Caco-2 (cell line): Measurements from ENCODE around the gene MICU2. TPM values are rescaled to one million over a fixed set of nuclear protein-coding genes. Genes with fewer than 3 reads are reported as not detected.

Source experiments
- BruUV-seq: library from RNA; stranded (reverse); fragments of 400-500 nt; replicated peaks from 2 replicates; lab custom pipeline; 2021; lab: Mats Ljungman, UMichigan
- CTCF ChIA-PET: fragments of 300-600 bp; sonication (Branson Sonifier 250); formaldehyde crosslinking; loops from one replicate; lab custom pipeline; 2022; ENCODE audit warnings: antibody characterized with exemption; lab: Charles Lee
- POLR2A ChIA-PET: fragments of 300-600 bp; sonication (Branson Sonifier 250); formaldehyde crosslinking; loops from one replicate; lab custom pipeline; 2022; ENCODE audit warnings: antibody characterized with exemption; lab: Charles Lee
- DNase-seq, 2 experiments: peaks; one replicate each; pipeline versions ENCODE4 v3.0.0 to v3.0.0-alpha.2; 2020 to 2022
- H3K27me3 ChIP-seq: replicated peaks from 2 replicates; pipeline ENCODE4 v1.6.0; 2011; ENCODE audit warnings: low read length; ENCODE audit not compliant: control insufficient read depth, insufficient read depth
- H3K36me3 ChIP-seq: 2 replicates; pipeline ENCODE4 v1.5.1; 2011; ENCODE audit warnings: low read length; ENCODE audit not compliant: control insufficient read depth, insufficient read depth
- H3K4me1 ChIP-seq: fragments of 250-450 bp; sonication (Bioruptor Pico); 2 replicates; pipeline ENCODE4 v1.5.1; 2020; ENCODE audit warnings: mild to moderate bottlenecking
- H3K4me3 ChIP-seq: 2 replicates; pipeline ENCODE4 v1.5.1; 2011; ENCODE audit warnings: low read depth, mild to moderate bottlenecking, control low read depth, low read length
- H3K9me3 ChIP-seq: fragments of 250-450 bp; sonication (Bioruptor Pico); 2 replicates; pipeline ENCODE4 v1.5.1; 2020; ENCODE audit warnings: mild to moderate bottlenecking, moderate library complexity
- H3K27ac Mint-ChIP-seq: one replicate; pipeline ENCODE4 v1.8.0; 2022; ENCODE audit warnings: mixed read lengths; ENCODE audit not compliant: unreplicated experiment
- H3K27me3 Mint-ChIP-seq: one replicate; pipeline ENCODE4 v1.8.0; 2022; ENCODE audit warnings: mixed read lengths; ENCODE audit not compliant: insufficient read depth, unreplicated experiment
- H3K36me3 Mint-ChIP-seq: one replicate; pipeline ENCODE4 v1.8.0; 2022; ENCODE audit warnings: mild to moderate bottlenecking, mixed read lengths; ENCODE audit not compliant: insufficient read depth, unreplicated experiment
- H3K4me1 Mint-ChIP-seq: one replicate; pipeline ENCODE4 v1.8.0; 2022; ENCODE audit warnings: low read depth, mixed read lengths; ENCODE audit not compliant: unreplicated experiment
- H3K4me3 Mint-ChIP-seq: one replicate; pipeline ENCODE4 v1.8.0; 2022; ENCODE audit warnings: mild to moderate bottlenecking, moderate library complexity, mixed read lengths; ENCODE audit not compliant: unreplicated experiment
- H3K9me3 Mint-ChIP-seq: one replicate; pipeline ENCODE4 v1.8.0; 2022; ENCODE audit warnings: mixed read lengths; ENCODE audit not compliant: unreplicated experiment
- CTCF ChIP-seq, 2 experiments: fragments of 200-600 bp in 1 of 2; IDR thresholded peaks; 1 replicate in 1 of 2; 2 replicates in 1 of 2; pipeline versions ENCODE4 v1.5.1 to v1.8.0; 2011 to 2022; ENCODE audit warnings: antibody characterized with exemption in 1 of 2, control low read depth in 1 of 2, inconsistent platforms in 1 of 2, low read depth in 1 of 2, low read length in 1 of 2, mild to moderate bottlenecking in 1 of 2, moderate library complexity in 1 of 2; ENCODE audit not compliant: insufficient read depth in 1 of 2, severe bottlenecking in 1 of 2, unreplicated experiment in 1 of 2
- intact Hi-C: fragments of 100-400 bp; cut with micrococcal nuclease; formaldehyde crosslinking; loops from one replicate; pipeline ENCODE4 v1.10.0; 2022; ENCODE audit not compliant: unreplicated experiment
- total RNA-seq: library from RNA; stranded (reverse); gene quantifications from 2 replicates; pipeline ENCODE4 v1.2.3, GENCODE V29; 2022

MICU2 gene
- total RNA-seq, 1 experiment from 2014 or later: 43.1 TPM

GRCh38 chr13:21636656-21637055 is 32.7 kb upstream of the MICU2 start:
- BruUV-seq: no TSS peak
- no peaks in the 10 kb centered on the region for H3K27me3 ChIP-seq
- H3K36me3 ChIP-seq: no peaks in the 10 kb centered on the region
- Mint-ChIP-seq H3K27me3 (no peaks in the 10 kb centered on the region), H3K36me3 (no peaks in the 10 kb centered on the region), H3K4me1 (peaks cover 9% of the 10 kb centered on the region), H3K27ac (no peak overlapping the region), H3K9me3 (peaks cover 3% of the 10 kb centered on the region), H3K4me3 (no peak overlapping the region)
- no peak for TF ChIP-seq CTCF (IDR thresholded peaks at IDR 0.05; ENCODE audit: insufficient read depth in 1 of 2, low read depth in 1 of 2, low read length in 1 of 2, severe bottlenecking in 1 of 2, unreplicated experiment in 1 of 2)
- intact Hi-C loops: loop anchor here (10.0 kb wide), 1 partner anchor 208 kb away; no protein-coding TSS in a partner anchor
- H3K4me3 ChIP-seq: no peak overlapping the region
- no peaks in the 10 kb centered on the region for H3K9me3 ChIP-seq
- DNase-seq: no peak
- H3K4me1 ChIP-seq: peaks cover 10% of the 10 kb centered on the region
- POLR2A ChIA-PET: no interaction called here
- CTCF ChIA-PET: interaction anchor here (0.8 kb wide), 1 partner anchor 204 kb away, joined by 3 read pairs; no protein-coding TSS in a partner anchor

- Mint-ChIP-seq H3K27me3 (no peaks in the 10 kb centered on the region), H3K36me3 (no peaks in the 10 kb centered on the region), H3K9me3 (peaks cover 17% of the 10 kb centered on the region), H3K4me1 (peaks cover 9% of the 10 kb centered on the region), H3K4me3 (no peak overlapping the region), H3K27ac (no peak overlapping the region)
- DNase-seq: no peak
- ChIA-PET CTCF (no interaction called here), POLR2A (no interaction called here)
- BruUV-seq: no TSS peak
- intact Hi-C loops: loop anchor here (10.0 kb wide), 1 partner anchor 213 kb away; no protein-coding TSS in a partner anchor
- H3K9me3 ChIP-seq: no peaks in the 10 kb centered on the region
- no peak for TF ChIP-seq CTCF (IDR thresholded peaks at IDR 0.05; ENCODE audit: insufficient read depth in 1 of 2, low read depth in 1 of 2, low read length in 1 of 2, severe bottlenecking in 1 of 2, unreplicated experiment in 1 of 2)
- H3K36me3 ChIP-seq: no peaks in the 10 kb centered on the region
- peaks cover 10% of the 10 kb centered on the region for H3K4me1 ChIP-seq
- H3K27me3 ChIP-seq: no peaks in the 10 kb centered on the region
- no peak overlapping the region for H3K4me3 ChIP-seq
These were observed 28.2 kb upstream of the MICU2 start for GRCh38 chr13:21632196-21632595.

- Histone ChIP-seq H3K36me3 (no peaks in the 10 kb centered on the region), H3K4me1 (peaks cover 10% of the 10 kb centered on the region; the same call in 1 of the 2 replicates), H3K4me3 (no peak overlapping the region; the same call in 1 of the 2 replicates), H3K9me3 (no peaks in the 10 kb centered on the region), H3K27me3 (no peaks in the 10 kb centered on the region)
- peak; percentile 67 to 75 for TF ChIP-seq CTCF (IDR thresholded peaks at IDR 0.05; ENCODE audit: insufficient read depth in 1 of 2, low read depth in 1 of 2, low read length in 1 of 2, severe bottlenecking in 1 of 2, unreplicated experiment in 1 of 2)
- Mint-ChIP-seq H3K4me1 (peaks cover 10% of the 10 kb centered on the region), H3K36me3 (no peaks in the 10 kb centered on the region), H3K27me3 (no peaks in the 10 kb centered on the region), H3K9me3 (peaks cover under 1% of the 10 kb centered on the region), H3K4me3 (no peak overlapping the region), H3K27ac (no peak overlapping the region)
- BruUV-seq: no TSS peak
- ChIA-PET POLR2A (no interaction called here), CTCF (interaction anchor here (1.1 to 1.4 kb wide), 2 partner anchors 13 to 16 kb away, joined by 3 to 4 read pairs; no protein-coding TSS in a partner anchor)
- intact Hi-C loops: loop anchor here (1.0 kb wide), 1 partner anchor 653 kb away; no protein-coding TSS in a partner anchor
- peak; percentile 49 to 51 for DNase-seq
These were observed 21.4 kb upstream of the MICU2 start for GRCh38 chr13:21625366-21625765.
